BLaER1 (cell line): ENCODE measurements around the gene SNX30.

Source experiments
- H3K27ac ChIP-seq: shearing (Covaris generic); formaldehyde crosslinking; 2 replicates; pipeline ENCODE4 v1.8.1; 2022
- H3K27me3 ChIP-seq: shearing (Covaris generic); formaldehyde crosslinking; 2 replicates; pipeline ENCODE4 v1.8.1; 2022
- H3K36me3 ChIP-seq: shearing (Covaris generic); formaldehyde crosslinking; 2 replicates; pipeline ENCODE4 v1.8.1; 2022
- H3K4me1 ChIP-seq: shearing (Covaris generic); formaldehyde crosslinking; 2 replicates; pipeline ENCODE4 v1.8.1; 2022
- H3K4me2 ChIP-seq: shearing (Covaris generic); formaldehyde crosslinking; 2 replicates; pipeline ENCODE4 v1.8.1; 2022
- H3K4me3 ChIP-seq: shearing (Covaris generic); formaldehyde crosslinking; 2 replicates; pipeline ENCODE4 v1.8.1; 2022
- H3K9ac ChIP-seq: shearing (Covaris generic); formaldehyde crosslinking; 2 replicates; pipeline ENCODE4 v1.8.1; 2022
- H3K9me3 ChIP-seq: shearing (Covaris generic); formaldehyde crosslinking; 2 replicates; pipeline ENCODE4 v1.8.1; 2022
- H4K20me1 ChIP-seq: shearing (Covaris generic); formaldehyde crosslinking; 2 replicates; pipeline ENCODE4 v1.8.1; 2022
- Cebpa-rat ChIP-seq: shearing (Covaris generic); IDR thresholded peaks from 2 replicates; pipeline ENCODE4 v1.8.1; 2022

Gene SNX30

DNA sequence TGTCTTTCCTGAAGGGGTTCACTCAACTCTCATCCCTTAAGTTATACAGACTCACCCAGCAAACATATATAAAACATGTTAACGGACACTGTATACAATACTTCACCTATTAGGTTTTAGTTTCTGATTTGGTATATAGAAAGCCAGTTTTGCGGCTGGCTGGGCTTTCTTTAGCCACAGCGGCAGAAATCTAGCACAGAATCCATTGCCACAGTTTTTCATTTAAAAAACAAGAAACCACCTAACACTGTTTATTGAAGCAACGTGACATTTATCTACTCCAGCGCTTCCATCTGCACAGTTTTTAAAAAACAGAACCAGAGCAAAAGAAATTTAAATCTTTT is 67.3 kb downstream of the SNX30 start:
- Histone ChIP-seq H4K20me1 (no peaks in the 10 kb centered on the region), H3K4me1 (peaks cover 26% of the 10 kb centered on the region), H3K36me3 (peaks cover 22% of the 10 kb centered on the region), H3K9ac (no peak overlapping the region), H3K4me2 (0 out of 2 replicates have a peak overlapping the region, but pooled peaks have one; percentile 28), H3K27me3 (no peaks in the 10 kb centered on the region), H3K9me3 (no peaks in the 10 kb centered on the region), H3K4me3 (no peak overlapping the region), H3K27ac (no peak overlapping the region)
- TF ChIP-seq Cebpa-rat, result no peak

GRCh38 chr9:112819635-112820496 is 69.3 kb downstream of the SNX30 start:
- H3K36me3 ChIP-seq, result peaks cover 16% of the 10 kb centered on the region
- H3K9me3 ChIP-seq, result no peaks in the 10 kb centered on the region
- no peak overlapping the region for H3K9ac ChIP-seq
- H4K20me1 ChIP-seq, result no peaks in the 10 kb centered on the region
- H3K27ac ChIP-seq, result no peak overlapping the region
- H3K4me2 ChIP-seq, result peak overlapping the region; percentile 42
- H3K4me1 ChIP-seq, result peaks cover 26% of the 10 kb centered on the region
- H3K4me3 ChIP-seq, result no peak overlapping the region
- no peaks in the 10 kb centered on the region for H3K27me3 ChIP-seq
- TF ChIP-seq Cebpa-rat, result no peak

DNA sequence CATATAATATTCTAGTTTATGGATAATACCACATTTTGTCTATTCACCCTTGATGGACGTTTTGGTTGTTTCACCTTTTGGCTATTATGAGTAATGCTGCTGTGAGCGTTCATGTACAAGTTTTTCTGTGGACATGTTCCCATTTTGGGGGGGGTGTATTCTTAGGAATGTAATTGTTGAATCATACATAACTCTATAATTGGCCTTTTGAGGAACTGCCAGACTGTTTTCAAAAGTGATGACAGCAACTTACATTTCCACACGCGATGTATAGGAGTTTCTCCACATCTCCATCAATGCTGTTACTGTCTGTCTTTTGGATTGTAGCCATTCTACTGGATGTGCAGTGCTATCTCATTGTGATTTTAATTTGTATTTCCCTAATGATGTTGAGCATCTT is 70.3 kb downstream of the SNX30 start:
- Histone ChIP-seq H3K9me3 (no peaks in the 10 kb centered on the region), H3K27ac (no peak overlapping the region), H4K20me1 (no peaks in the 10 kb centered on the region), H3K36me3 (peaks cover 16% of the 10 kb centered on the region), H3K4me1 (peaks cover 26% of the 10 kb centered on the region), H3K4me3 (no peak overlapping the region), H3K4me2 (no peak overlapping the region), H3K9ac (no peak overlapping the region), H3K27me3 (no peaks in the 10 kb centered on the region)
- TF ChIP-seq Cebpa-rat, result no peak

GRCh38 chr9:112822618-112823017 is 72.1 kb downstream of the SNX30 start:
- no peaks in the 10 kb centered on the region for H3K9me3 ChIP-seq
- H3K4me3 ChIP-seq, result no peak overlapping the region
- H3K9ac ChIP-seq, result no peak overlapping the region
- no peak for TF ChIP-seq Cebpa-rat
- no peak overlapping the region for H3K4me2 ChIP-seq
- H3K27me3 ChIP-seq, result no peaks in the 10 kb centered on the region
- peaks cover 16% of the 10 kb centered on the region for H3K36me3 ChIP-seq
- H4K20me1 ChIP-seq, result no peaks in the 10 kb centered on the region
- peaks cover 12% of the 10 kb centered on the region for H3K4me1 ChIP-seq
- no peak overlapping the region for H3K27ac ChIP-seq

DNA sequence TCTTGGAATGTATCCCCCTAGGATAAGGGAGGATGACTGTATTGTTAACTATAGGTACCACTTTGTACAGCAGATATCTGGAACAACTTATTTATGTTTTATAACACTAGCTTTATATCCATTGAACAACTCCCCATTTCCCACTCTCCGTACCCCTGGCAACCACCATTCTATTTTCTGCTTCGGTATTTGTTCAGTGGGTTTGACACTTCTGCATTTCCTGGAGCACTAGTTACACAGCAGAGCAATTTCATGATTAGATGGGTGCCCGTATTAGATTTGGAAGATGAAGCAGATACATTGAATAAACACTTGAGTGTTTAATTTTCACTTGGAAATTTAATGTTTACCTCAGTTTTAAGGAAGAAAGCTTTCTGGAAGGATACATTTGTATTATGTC is 72.7 kb downstream of the SNX30 start:
- H4K20me1 ChIP-seq, result no peaks in the 10 kb centered on the region
- H3K4me2 ChIP-seq, result no peak overlapping the region
- H3K36me3 ChIP-seq, result peaks cover 14% of the 10 kb centered on the region
- no peak overlapping the region for H3K9ac ChIP-seq
- peaks cover 8% of the 10 kb centered on the region for H3K4me1 ChIP-seq
- H3K4me3 ChIP-seq, result no peak overlapping the region
- no peaks in the 10 kb centered on the region for H3K27me3 ChIP-seq
- H3K27ac ChIP-seq, result no peak overlapping the region
- no peak for TF ChIP-seq Cebpa-rat
- H3K9me3 ChIP-seq, result no peaks in the 10 kb centered on the region

DNA sequence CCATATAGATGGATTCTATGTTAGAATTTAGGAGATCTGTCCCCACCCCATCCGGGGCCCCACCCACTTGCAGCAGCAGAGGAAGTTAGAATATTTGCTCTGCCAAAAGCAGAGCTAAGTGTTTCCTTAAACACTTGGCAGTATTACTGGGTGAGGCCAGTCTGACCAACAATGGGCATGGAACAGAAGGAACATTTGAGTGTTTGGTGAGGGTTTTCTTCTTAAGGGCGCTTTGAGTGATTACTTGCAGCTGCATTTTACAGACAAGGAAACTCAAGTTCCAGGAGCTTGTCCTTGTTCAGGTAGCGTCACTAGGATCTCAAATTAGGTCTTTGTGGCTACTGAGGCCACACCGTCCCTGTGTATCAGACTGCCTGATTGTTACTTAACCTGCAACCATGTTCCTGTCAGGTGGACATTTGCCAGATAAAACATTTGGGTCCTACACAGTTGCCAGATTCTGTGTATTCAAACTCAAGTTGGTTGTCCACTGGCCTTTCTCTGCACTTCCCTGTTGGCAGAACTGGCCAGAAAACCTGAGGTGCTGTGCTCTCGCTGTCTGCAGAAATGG is 80.8 kb downstream of the SNX30 start:
- TF ChIP-seq Cebpa-rat, result no peak
- Histone ChIP-seq H3K36me3 (peaks cover 41% of the 10 kb centered on the region), H3K4me1 (peaks cover 4% of the 10 kb centered on the region), H3K27ac (no peak overlapping the region), H3K4me3 (no peak overlapping the region), H4K20me1 (no peaks in the 10 kb centered on the region), H3K27me3 (no peaks in the 10 kb centered on the region), H3K9ac (no peak overlapping the region), H3K4me2 (no peak overlapping the region), H3K9me3 (no peaks in the 10 kb centered on the region)

- H3K4me3 ChIP-seq, result no peak overlapping the region
- no peak overlapping the region for H3K4me2 ChIP-seq
- H3K27ac ChIP-seq, result no peak overlapping the region
- H3K9ac ChIP-seq, result no peak overlapping the region
- H4K20me1 ChIP-seq, result no peaks in the 10 kb centered on the region
- H3K9me3 ChIP-seq, result no peaks in the 10 kb centered on the region
- peaks cover 10% of the 10 kb centered on the region for H3K4me1 ChIP-seq
- no peak for TF ChIP-seq Cebpa-rat
- no peaks in the 10 kb centered on the region for H3K27me3 ChIP-seq
- H3K36me3 ChIP-seq, result peaks cover 47% of the 10 kb centered on the region
Observed at GRCh38 chr9:112831969-112832368, 81.4 kb downstream of the SNX30 start.

GRCh38 chr9:112833081-112833480 is 82.5 kb downstream of the SNX30 start:
- Histone ChIP-seq H3K9me3 (no peaks in the 10 kb centered on the region), H3K4me1 (peaks cover 10% of the 10 kb centered on the region), H3K4me2 (no peak overlapping the region), H3K27ac (no peak overlapping the region), H3K9ac (no peak overlapping the region), H3K36me3 (peaks cover 53% of the 10 kb centered on the region), H3K27me3 (no peaks in the 10 kb centered on the region), H3K4me3 (no peak overlapping the region), H4K20me1 (no peaks in the 10 kb centered on the region)
- no peak for TF ChIP-seq Cebpa-rat

DNA sequence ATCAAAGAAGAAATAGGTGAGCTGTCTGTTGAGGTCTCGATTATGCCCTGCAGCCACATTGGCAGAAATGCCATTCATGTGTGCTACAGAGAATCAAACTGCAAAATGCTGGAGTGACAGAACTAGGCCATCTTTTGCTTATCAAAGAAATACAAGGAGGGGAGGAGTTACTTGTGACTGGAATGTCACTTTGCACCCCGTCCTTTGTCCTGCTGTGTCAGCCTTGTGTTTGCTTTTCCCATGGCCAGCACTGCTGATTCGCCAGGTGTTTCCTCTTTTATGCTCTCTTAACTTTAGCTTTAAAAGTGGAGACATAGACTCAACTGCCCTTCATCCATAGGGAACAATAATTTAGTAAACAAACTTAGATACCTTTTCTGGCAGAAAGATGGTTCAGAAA is 85.8 kb downstream of the SNX30 start:
- Histone ChIP-seq H3K9ac (no peak overlapping the region), H3K4me2 (peak overlapping the region; percentile 42; the same call in 1 of the 2 replicates), H3K27ac (0 out of 2 replicates have a peak overlapping the region, but pooled peaks have one; percentile 7), H4K20me1 (no peaks in the 10 kb centered on the region), H3K4me3 (no peak overlapping the region), H3K27me3 (no peaks in the 10 kb centered on the region), H3K4me1 (peaks cover 10% of the 10 kb centered on the region), H3K9me3 (no peaks in the 10 kb centered on the region), H3K36me3 (peaks cover 71% of the 10 kb centered on the region)
- TF ChIP-seq Cebpa-rat, result no peak

- no peaks in the 10 kb centered on the region for H3K27me3 ChIP-seq
- H3K36me3 ChIP-seq, result peaks cover 77% of the 10 kb centered on the region
- no peak for TF ChIP-seq Cebpa-rat
- H3K4me1 ChIP-seq, result peaks cover 10% of the 10 kb centered on the region
- no peak overlapping the region for H3K9ac ChIP-seq
- H4K20me1 ChIP-seq, result no peaks in the 10 kb centered on the region
- no peak overlapping the region for H3K27ac ChIP-seq
- H3K9me3 ChIP-seq, result no peaks in the 10 kb centered on the region
- no peak overlapping the region for H3K4me2 ChIP-seq
- H3K4me3 ChIP-seq, result no peak overlapping the region
Observed at GRCh38 chr9:112838342-112838741, 87.8 kb downstream of the SNX30 start.
